HEK293 (cell line): ENCODE results near the gene PLGRKT.
A peak's percentile ranks its signal among the peaks of the same experiment; 100 is the strongest.

ENCODE experiments used
- CTCF ChIA-PET: fragments of 350-600 bp; formaldehyde crosslinking; extraction: SDS; loops from one replicate; lab custom pipeline; 2021; ENCODE audit warnings: antibody characterized with exemption; lab: Yijun Ruan, JAX
- POLR2A ChIA-PET: fragments of 300-600 bp; formaldehyde crosslinking; extraction: SDS; loops from one replicate; lab custom pipeline; 2020; ENCODE audit warnings: antibody characterized with exemption, inconsistent platforms; lab: Yijun Ruan, JAX
- H3K27ac ChIP-seq: fragments of 200-500 bp; sonication (Bioruptor generic); 2 replicates; pipeline ENCODE4 v1.5.1; 2014; ENCODE audit warnings: low read depth, low read length, control low read depth, inconsistent platforms; ENCODE audit errors: extremely low read depth
- H3K36me3 ChIP-seq, 2 experiments: fragments of 200-500 bp in 1 of 2; sonication (Bioruptor generic) in 1 of 2; 1 replicate in 1 of 2; 2 replicates in 1 of 2; pipeline ENCODE4 v1.5.1; 2014 to 2017; ENCODE audit warnings: inconsistent platforms in 2 of 2, low read length in 2 of 2; ENCODE audit not compliant: control insufficient read depth in 2 of 2, insufficient read depth in 1 of 2
- H3K4me1 ChIP-seq: fragments of 200-500 bp; sonication (Bioruptor generic); 2 replicates; pipeline ENCODE4 v1.5.1; 2014; ENCODE audit warnings: mild to moderate bottlenecking, low read length, inconsistent platforms; ENCODE audit not compliant: control insufficient read depth, insufficient read depth
- H3K4me3 ChIP-seq: 2 replicates; pipeline ENCODE4 v1.5.1; 2011; ENCODE audit warnings: low read depth, mild to moderate bottlenecking, control low read depth, low read length, moderate library complexity
- H3K9me3 ChIP-seq: fragments of 200-500 bp; sonication (Bioruptor generic); 2 replicates; pipeline ENCODE4 v1.5.1; 2014; ENCODE audit warnings: low read depth, low read length, inconsistent platforms; ENCODE audit not compliant: control insufficient read depth, insufficient read depth
- HOXD13 ChIP-seq: sonication (generic); formaldehyde crosslinking; IDR thresholded peaks from 2 replicates; pipeline ENCODE4 v1.8.0; 2022; ENCODE audit warnings: missing genetic modification reagents, borderline replicate concordance
- INSM2 ChIP-seq: fragments of 450-650 bp; formaldehyde crosslinking; IDR thresholded peaks from 2 replicates; pipeline ENCODE4 v1.5.1; 2016; ENCODE audit warnings: missing biosample characterization, missing genetic modification characterization
- PATZ1 ChIP-seq: fragments of 450-650 bp; formaldehyde crosslinking; IDR thresholded peaks from 2 replicates; pipeline ENCODE4 v1.5.1; 2016; ENCODE audit warnings: missing biosample characterization, missing genetic modification characterization
- SP3 ChIP-seq: fragments of 450-650 bp; formaldehyde crosslinking; IDR thresholded peaks from 2 replicates; pipeline ENCODE4 v1.5.1; 2016; ENCODE audit warnings: missing biosample characterization, missing genetic modification characterization
- TCF7L2 ChIP-seq: IDR thresholded peaks from 2 replicates; pipeline ENCODE4 v1.6.1; 2011; ENCODE audit warnings: low read depth, mild to moderate bottlenecking, inconsistent platforms, low read length, moderate library complexity, borderline replicate concordance
- WT1 ChIP-seq: fragments of 450-650 bp; formaldehyde crosslinking; IDR thresholded peaks from 2 replicates; pipeline ENCODE4 v1.5.1; 2016; ENCODE audit warnings: missing biosample characterization, missing genetic modification characterization
- YY1 ChIP-seq: fragments of 450-650 bp; formaldehyde crosslinking; IDR thresholded peaks from 2 replicates; pipeline ENCODE4 v1.5.1; 2018; ENCODE audit warnings: missing biosample characterization, missing genetic modification characterization
- ZBTB11 ChIP-seq: fragments of 450-650 bp; formaldehyde crosslinking; conservative IDR thresholded peaks from 2 replicates; pipeline ENCODE4 v1.5.1; 2016; ENCODE audit warnings: low read depth, missing biosample characterization, missing genetic modification characterization
- ZBTB6 ChIP-seq: fragments of 450-650 bp; formaldehyde crosslinking; IDR thresholded peaks from 2 replicates; pipeline ENCODE4 v1.5.1; 2017; ENCODE audit warnings: missing biosample characterization, missing genetic modification characterization
- ZBTB8A ChIP-seq: fragments of 450-650 bp; formaldehyde crosslinking; IDR thresholded peaks from 2 replicates; pipeline ENCODE4 v1.5.1; 2016; ENCODE audit warnings: missing biosample characterization, missing genetic modification characterization
- ZFP37 ChIP-seq: fragments of 450-650 bp; formaldehyde crosslinking; IDR thresholded peaks from 2 replicates; pipeline ENCODE4 v1.5.1; 2016; ENCODE audit warnings: missing biosample characterization, missing genetic modification characterization
- ZNF140 ChIP-seq: fragments of 450-650 bp; formaldehyde crosslinking; IDR thresholded peaks from 2 replicates; pipeline ENCODE4 v1.5.1; 2016; ENCODE audit warnings: missing biosample characterization, missing genetic modification characterization
- ZNF2 ChIP-seq: fragments of 450-650 bp; formaldehyde crosslinking; IDR thresholded peaks from 2 replicates; pipeline ENCODE4 v1.5.1; 2016; ENCODE audit warnings: missing biosample characterization, missing genetic modification characterization
- ZNF266 ChIP-seq: fragments of 450-650 bp; formaldehyde crosslinking; IDR thresholded peaks from 2 replicates; pipeline ENCODE4 v1.5.1; 2016; ENCODE audit warnings: missing biosample characterization, missing genetic modification characterization, low read depth
- ZNF341 ChIP-seq: fragments of 450-650 bp; formaldehyde crosslinking; IDR thresholded peaks from 2 replicates; pipeline ENCODE4; 2016; ENCODE audit warnings: low read depth, missing biosample characterization, missing genetic modification characterization
- ZNF354C ChIP-seq: fragments of 450-650 bp; formaldehyde crosslinking; IDR thresholded peaks from 2 replicates; pipeline ENCODE4 v1.5.1; 2016; ENCODE audit warnings: missing biosample characterization, missing genetic modification characterization, low read depth, borderline replicate concordance
- ZNF449 ChIP-seq: fragments of 450-650 bp; formaldehyde crosslinking; IDR thresholded peaks from 2 replicates; pipeline ENCODE4 v1.5.1; 2017; ENCODE audit warnings: missing biosample characterization, mild to moderate bottlenecking, missing genetic modification characterization, moderate library complexity
- ZNF501 ChIP-seq: fragments of 450-650 bp; formaldehyde crosslinking; IDR thresholded peaks from 2 replicates; pipeline ENCODE4 v1.5.1; 2016; ENCODE audit warnings: missing biosample characterization, missing genetic modification characterization
- ZNF600 ChIP-seq: fragments of 450-650 bp; formaldehyde crosslinking; IDR thresholded peaks from 2 replicates; pipeline ENCODE4 v1.5.1; 2016; ENCODE audit warnings: missing biosample characterization, missing genetic modification characterization
- ZNF658 ChIP-seq: fragments of 450-650 bp; formaldehyde crosslinking; IDR thresholded peaks from 2 replicates; pipeline ENCODE4; 2016; ENCODE audit warnings: missing biosample characterization, missing genetic modification characterization
- ZNF747 ChIP-seq: fragments of 450-650 bp; formaldehyde crosslinking; IDR thresholded peaks from 2 replicates; pipeline ENCODE4 v1.5.1; 2016; ENCODE audit warnings: missing biosample characterization, missing genetic modification characterization
- ZNF76 ChIP-seq: fragments of 450-650 bp; formaldehyde crosslinking; IDR thresholded peaks from 2 replicates; pipeline ENCODE4; 2016; ENCODE audit warnings: low read depth, missing biosample characterization, missing genetic modification characterization, borderline replicate concordance
- ZNF843 ChIP-seq: fragments of 450-650 bp; formaldehyde crosslinking; IDR thresholded peaks from 2 replicates; pipeline ENCODE4 v1.5.1; 2016; ENCODE audit warnings: missing biosample characterization, missing genetic modification characterization

The PLGRKT gene

GRCh38 chr9:5437254-5438216, at the start of gene PLGRKT:
TSS of gene PLGRKT (minus strand) at chr9:5437925. CDS start at chr9:5431977, 5,948 bp downstream.
- Histone ChIP-seq H3K27ac (peak within 1 kb of the TSS; percentile 57), H3K4me3 (peak within 1 kb of the TSS; percentile 96), H3K9me3 (no peaks in the 10 kb centered on the region), H3K4me1 (no peaks in the 10 kb centered on the region), H3K36me3 (peaks cover 0 to 25% of the 10 kb centered on the region in 2 experiments; a peak in 1 of 3 replicates)
- CTCF ChIA-PET, result interaction anchor here (0.6 to 2.2 kb wide), 9 partner anchors 9 to 1330 kb away, joined by 3 to 7 read pairs (median 4); partner anchors contain the start of gene CD274
- POLR2A ChIA-PET, result interaction anchor here (0.5 to 2.0 kb wide), 10 partner anchors 13 to 690 kb away, joined by 3 to 7 read pairs (median 3); partner anchors contain the start of genes CD274, JAK2 and RIC1
- no peak for TF ChIP-seq ZNF354C (tag by site-specific recombination)
- peak; percentile 63 for TF ChIP-seq ZNF600 (tag by site-specific recombination)
- TF ChIP-seq TCF7L2, result peak; percentile 92
- TF ChIP-seq ZNF76 (tag by site-specific recombination), result no peak; the same call in 1 of the 2 replicates
- 0 out of 2 replicates have a peak, but pooled peaks have one; percentile 59 for TF ChIP-seq ZFP37 (tag by site-specific recombination)
- TF ChIP-seq ZBTB8A, result peak; percentile 96
- no peak for TF ChIP-seq WT1 (tag by site-specific recombination)
- 0 out of 2 replicates have a peak, but pooled peaks have one; percentile 20 for TF ChIP-seq ZNF843 (tag by site-specific recombination)
- no peak for TF ChIP-seq INSM2
- peak; percentile 87 for TF ChIP-seq ZBTB11 (tag by site-specific recombination)
- no peak for TF ChIP-seq ZNF747
- peak; percentile 69; the same call in 1 of the 2 replicates for TF ChIP-seq HOXD13 (CRISPR knock-in tag)
- 0 out of 2 replicates have a peak, but pooled peaks have one; percentile 23 for TF ChIP-seq PATZ1 (tag by site-specific recombination)
- no peak for TF ChIP-seq ZNF140 (tag by site-specific recombination)
- no peak for TF ChIP-seq ZNF266 (tag by site-specific recombination)
- TF ChIP-seq ZNF449 (tag by site-specific recombination), result 0 out of 2 replicates have a peak, but pooled peaks have one; percentile 42
- peak; percentile 47 for TF ChIP-seq ZNF341 (tag by site-specific recombination)
- no peak for TF ChIP-seq ZBTB6 (tag by site-specific recombination)
- TF ChIP-seq YY1 (tag by site-specific recombination), result peak; percentile 34; the same call in 1 of the 2 replicates
- no peak for TF ChIP-seq ZNF658
- TF ChIP-seq ZNF501, result peak; percentile 72; the same call in 1 of the 2 replicates
- peak; percentile 32; the same call in 1 of the 2 replicates for TF ChIP-seq ZNF2 (tag by site-specific recombination)
- TF ChIP-seq SP3, result peak; percentile 66
